GM12874 (cell line): ENCODE measurements around the gene PPY.

Source experiments
- TF ChIP-seq, protein P1 (sequence below): IDR thresholded peaks from 2 replicates; pipeline ENCODE4 v1.5.1; 2011; ENCODE audit warnings: low read depth, mild to moderate bottlenecking, control low read depth, low read length, moderate library complexity; ENCODE audit not compliant: insufficient read depth

The PPY gene

DNA sequence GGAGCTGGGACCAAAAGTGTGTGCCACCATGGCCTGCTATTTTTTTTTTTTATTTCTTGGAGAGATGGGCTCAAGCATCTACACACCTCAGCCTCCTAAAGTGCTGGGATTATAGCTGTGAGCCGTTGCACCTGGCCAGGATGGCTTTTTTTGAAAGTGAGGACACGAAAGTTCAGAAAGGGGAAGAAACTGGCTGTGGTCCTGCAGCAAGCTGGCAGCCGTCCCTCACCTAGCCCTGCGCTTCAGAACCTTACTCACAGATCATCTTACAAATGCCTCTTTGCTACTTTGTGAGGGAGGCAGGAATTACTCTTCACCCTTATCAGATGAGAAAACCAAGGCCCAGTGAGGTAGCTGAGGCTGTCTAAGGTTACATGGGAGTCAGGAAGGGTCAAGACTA lies 4.5 kb upstream of the PPY start:
- TF ChIP-seq, protein P1, sequence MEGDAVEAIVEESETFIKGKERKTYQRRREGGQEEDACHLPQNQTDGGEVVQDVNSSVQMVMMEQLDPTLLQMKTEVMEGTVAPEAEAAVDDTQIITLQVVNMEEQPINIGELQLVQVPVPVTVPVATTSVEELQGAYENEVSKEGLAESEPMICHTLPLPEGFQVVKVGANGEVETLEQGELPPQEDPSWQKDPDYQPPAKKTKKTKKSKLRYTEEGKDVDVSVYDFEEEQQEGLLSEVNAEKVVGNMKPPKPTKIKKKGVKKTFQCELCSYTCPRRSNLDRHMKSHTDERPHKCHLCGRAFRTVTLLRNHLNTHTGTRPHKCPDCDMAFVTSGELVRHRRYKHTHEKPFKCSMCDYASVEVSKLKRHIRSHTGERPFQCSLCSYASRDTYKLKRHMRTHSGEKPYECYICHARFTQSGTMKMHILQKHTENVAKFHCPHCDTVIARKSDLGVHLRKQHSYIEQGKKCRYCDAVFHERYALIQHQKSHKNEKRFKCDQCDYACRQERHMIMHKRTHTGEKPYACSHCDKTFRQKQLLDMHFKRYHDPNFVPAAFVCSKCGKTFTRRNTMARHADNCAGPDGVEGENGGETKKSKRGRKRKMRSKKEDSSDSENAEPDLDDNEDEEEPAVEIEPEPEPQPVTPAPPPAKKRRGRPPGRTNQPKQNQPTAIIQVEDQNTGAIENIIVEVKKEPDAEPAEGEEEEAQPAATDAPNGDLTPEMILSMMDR: no peak

DNA sequence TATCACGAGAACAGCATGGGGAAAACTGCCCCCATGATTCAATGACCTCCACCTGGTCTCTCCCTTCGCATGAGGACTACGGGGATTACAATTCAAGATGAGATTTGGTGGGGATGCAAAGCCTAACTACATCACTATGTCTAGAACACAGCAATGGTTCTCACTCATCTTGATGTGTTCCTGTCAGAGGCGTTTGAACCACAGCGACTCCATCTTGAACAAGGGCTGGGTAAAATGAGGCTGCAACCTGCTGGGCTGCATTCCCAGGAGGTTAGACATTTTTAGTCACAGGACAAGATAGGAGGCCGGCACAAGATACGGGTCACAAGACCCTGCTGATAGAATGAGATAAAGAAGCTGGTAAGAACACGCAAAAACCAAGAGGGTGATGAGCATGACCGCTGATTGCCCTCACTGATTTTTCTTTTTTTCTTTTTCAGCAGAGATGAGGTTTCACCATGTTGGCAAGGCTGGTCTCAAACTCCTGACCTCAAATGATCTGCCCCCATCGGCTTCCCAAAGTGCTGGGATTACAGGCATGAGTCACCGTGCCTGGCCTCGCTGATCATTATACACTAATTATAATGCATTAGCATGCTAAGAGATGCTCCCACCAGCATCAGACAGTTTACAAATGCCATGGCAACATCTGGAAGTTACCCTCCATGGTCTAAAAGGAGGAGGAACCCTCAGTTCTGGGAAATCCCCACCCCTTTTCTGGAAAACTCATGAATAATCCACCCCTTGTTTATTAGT lies 3.0 kb upstream of the PPY start:
- TF ChIP-seq, protein P1: no peak

DNA sequence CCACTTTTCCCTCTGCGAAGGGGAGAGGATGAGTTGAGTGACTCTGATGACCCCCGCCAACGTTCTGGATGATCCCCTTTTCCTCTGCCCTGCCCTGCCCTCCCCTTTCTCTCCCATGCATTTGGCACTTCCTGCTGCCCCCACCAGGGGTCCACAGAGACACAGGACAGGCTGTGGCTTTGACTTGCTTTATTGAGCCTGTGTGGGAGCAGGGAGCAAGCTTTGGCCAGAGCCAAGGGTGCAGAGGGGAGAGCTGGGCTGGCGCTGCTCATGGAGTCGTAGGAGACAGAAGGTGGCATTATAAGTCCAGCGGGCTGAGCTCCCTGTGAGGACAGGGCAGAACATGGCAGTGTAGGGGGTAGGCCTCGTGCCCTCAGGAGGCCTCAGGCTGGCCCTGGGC lies 1.6 kb downstream of the PPY start:
- TF ChIP-seq, protein P1: peak; percentile 51

DNA sequence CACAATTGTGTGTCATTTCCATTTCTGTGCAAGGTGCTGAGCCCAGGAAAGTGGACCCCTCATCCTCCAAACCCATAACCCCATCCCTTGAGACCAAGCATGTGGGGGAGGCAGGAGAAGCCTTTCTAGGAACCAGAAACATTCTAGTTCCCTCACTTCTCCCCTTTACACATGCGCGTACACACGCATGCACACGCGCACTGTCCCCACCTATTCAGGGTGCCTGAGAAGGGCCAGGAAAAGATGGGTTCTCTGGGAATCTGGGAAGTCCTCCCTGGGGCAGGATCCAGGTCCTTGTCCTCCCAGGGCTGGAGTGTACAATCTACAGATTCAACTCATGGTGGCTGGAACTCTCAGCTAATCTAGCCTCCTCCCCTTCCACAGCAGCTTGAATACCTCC lies 2.4 kb downstream of the PPY start:
- TF ChIP-seq, protein P1: no peak

DNA sequence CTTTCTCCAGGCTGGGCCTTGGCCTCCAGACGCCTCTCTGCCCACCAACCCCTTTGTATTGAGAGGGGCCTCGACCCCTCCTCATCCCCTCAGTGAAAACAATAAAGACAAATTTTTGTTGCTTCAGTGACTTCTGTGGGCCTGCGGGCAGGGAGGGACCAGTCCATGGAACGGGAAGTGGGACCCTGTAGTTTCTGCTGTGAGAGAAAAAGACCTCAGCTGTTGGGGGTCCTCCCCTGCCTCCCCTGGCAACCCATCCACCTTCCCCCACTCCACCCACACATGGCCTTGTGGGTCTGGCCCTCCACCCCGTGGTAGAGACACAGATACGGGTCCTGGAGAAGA lies 3.5 kb downstream of the PPY start:
- TF ChIP-seq, protein P1: no peak

DNA sequence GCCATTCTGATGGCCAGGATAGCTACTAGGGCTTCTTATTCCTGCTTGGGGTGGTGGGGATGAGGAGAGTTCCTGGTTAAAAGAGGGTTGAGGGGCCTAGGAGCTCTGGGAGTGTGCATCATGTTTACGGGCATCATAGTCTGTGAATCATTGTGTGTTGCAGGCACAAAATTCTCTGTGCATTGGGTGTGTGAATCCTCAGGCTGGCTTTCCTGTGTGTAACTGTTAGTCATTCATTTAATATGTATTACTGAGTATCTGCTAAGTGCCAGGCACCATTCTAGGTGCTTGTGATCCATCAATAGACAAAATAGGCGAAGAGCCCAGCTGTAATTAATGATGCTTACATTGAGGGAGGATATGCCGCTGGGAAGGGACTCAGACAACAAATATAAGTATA lies 5.8 kb downstream of the PPY start:
- TF ChIP-seq, protein P1: no peak

DNA sequence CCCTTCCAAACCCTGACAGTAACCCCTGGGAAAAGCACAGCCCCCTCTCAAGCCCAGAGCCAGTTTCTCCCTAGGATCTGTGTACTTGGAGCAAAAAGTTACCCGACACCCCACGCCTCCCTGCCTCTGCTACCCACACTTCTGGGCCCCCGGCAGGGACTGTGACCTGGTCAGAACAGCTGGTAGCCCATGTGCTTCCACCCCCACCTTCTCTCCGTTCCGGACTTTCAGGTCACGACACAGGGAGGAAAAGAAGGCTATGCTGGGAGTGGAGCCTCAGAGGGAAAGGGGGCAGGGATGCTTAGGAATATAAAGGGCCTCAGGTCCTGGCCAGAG lies 6.4 kb downstream of the PPY start:
- TF ChIP-seq, protein P1: no peak
